CD4-positive, alpha-beta T cell treated with Interleukin-1 beta for 1 hour (primary cell): ENCODE results near the gene ACTR5.

Experiments
- DNase-seq, 2 donors: peaks; one replicate each; pipeline ENCODE4 v3.0.0-alpha.2; 2020 to 2022

ACTR5 gene

GRCh38 chr20:38729767-38730166, 18.5 kb upstream of the ACTR5 start:
- DNase-seq: no peak

- no peak for DNase-seq
These were observed 17.9 kb upstream of the ACTR5 start for GRCh38 chr20:38730167-38730988.

DNA sequence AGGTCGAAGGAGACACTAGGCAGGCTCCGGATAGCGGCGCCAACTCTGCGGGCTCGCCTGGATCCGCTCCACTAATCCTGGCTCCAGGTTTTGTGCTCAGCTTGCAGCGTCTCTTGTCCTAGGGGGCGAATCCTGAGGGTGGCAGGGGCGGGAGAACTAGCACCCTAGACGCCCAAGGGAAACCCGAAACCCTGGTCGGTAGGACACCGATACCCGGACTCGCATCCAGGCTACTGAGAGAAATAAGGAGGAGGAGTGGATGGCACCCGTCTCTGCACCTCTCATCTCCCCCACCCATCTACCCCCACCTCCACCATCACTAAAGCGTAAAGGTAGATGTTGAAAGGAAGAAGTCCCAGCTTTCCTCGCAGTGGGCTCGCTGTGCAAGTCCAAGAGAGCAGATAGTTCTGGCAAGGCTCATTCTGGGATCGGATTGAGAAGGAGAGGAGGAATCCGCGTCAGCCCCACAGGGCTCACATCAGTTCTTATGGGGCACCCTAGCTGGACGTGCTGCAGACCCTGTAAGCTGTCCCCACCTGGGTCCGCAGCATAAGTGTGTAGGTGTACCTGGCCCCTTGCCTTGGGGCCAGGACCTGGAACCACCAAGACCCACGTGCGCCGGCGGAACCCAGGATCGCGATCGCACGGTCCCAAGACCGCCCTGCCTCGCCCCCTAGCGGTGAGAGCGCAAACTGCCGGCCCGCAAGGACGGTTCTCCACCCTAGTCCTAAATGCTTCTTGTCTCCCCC, 17.1 kb upstream of the ACTR5 start:
- DNase-seq: peak; percentile 68 to 75

- DNase-seq: no peak
These were observed 16.5 kb upstream of the ACTR5 start for GRCh38 chr20:38731738-38732113.

DNA sequence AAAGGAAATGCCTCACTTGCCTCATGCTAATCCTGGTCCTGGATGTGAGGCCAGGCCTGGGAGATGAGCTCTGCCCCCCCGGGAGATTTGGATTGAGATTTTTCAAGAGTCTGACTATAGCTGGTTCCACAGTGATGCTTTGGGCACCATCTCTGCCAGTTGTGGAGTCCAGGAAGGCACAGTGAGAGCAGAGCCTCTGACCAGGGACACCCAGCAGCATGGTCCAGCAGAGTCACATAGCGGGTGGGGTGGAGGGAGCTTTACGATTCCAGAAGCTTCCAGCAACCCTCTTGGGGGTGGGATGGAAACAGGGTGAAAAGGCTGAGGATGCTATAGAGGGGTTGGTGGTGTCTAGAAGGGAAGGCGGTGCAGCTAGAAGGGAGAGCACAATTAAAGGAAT, 15.3 kb upstream of the ACTR5 start:
- DNase-seq: no peak

DNA sequence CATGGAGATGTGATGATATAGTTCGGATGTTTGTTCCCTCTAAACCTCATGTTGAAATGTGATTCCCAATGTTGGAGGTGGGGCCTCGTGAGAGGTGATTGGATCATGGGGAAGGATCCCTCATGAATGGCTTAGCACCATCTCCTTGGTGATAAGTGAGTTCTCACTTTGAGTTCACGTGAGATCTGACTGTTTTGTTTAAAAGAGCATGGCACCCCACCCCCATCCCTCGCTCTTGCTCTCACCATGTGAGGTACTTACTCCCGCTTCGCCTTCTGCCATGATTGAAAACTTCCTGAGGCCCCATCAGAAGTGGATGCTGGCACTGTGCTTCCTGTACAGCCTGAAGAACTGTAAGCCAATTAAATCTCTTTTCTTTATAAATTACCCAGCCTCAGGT, 13.1 kb upstream of the ACTR5 start:
- DNase-seq: no peak

GRCh38 chr20:38737887-38738286, 10.4 kb upstream of the ACTR5 start:
- DNase-seq: no peak

DNA sequence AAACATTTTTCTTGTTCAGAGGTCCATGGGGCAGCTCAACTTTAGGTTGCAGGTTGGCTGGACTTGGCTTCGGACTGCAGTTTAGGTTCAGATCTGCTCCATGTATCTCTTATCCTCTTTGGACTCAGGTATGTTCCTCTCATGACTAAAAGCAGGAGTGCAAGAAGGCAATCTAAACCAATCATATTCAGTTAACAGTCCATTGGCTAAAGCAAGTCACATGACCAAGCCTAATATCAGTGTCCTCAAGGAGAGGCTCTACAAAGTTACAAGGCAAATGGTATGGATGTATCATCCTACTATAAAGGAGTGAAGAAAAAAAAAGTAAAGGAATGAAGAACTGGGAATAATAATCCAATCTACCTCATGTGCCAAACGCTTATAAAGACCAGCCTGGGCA, 2.5 kb upstream of the ACTR5 start:
- DNase-seq: no peak

- DNase-seq: no peak
These were observed 664 bp upstream of the ACTR5 start for GRCh38 chr20:38747495-38748096.

- DNase-seq: peak; percentile 41 to 50
These were observed 545 bp downstream of the ACTR5 start for GRCh38 chr20:38748861-38749149.

- DNase-seq: peak in 1 of 2 donors; percentile 54
These were observed 3.2 kb downstream of the ACTR5 start for GRCh38 chr20:38751360-38751976.

GRCh38 chr20:38752029-38752428, 3.8 kb downstream of the ACTR5 start:
- DNase-seq: no peak

DNA sequence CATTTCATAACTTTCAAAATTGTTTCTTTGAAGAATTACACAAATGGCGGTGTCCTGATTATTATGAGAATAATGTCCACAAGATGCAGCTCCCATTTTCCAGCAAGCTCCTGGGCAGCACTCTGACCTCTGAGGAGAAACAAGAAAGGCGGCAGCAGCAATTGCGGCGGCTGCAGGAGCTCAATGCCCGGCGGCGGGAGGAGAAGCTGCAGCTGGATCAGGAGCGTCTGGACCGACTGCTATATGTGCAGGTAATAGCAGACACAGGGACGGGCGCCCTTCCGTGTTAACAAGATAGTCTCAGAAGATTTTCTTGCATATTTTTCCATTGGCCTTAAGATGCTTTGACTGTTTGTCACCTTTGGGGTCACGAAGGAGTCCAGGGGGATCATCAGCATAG, 6.7 kb downstream of the ACTR5 start:
- DNase-seq: no peak

DNA sequence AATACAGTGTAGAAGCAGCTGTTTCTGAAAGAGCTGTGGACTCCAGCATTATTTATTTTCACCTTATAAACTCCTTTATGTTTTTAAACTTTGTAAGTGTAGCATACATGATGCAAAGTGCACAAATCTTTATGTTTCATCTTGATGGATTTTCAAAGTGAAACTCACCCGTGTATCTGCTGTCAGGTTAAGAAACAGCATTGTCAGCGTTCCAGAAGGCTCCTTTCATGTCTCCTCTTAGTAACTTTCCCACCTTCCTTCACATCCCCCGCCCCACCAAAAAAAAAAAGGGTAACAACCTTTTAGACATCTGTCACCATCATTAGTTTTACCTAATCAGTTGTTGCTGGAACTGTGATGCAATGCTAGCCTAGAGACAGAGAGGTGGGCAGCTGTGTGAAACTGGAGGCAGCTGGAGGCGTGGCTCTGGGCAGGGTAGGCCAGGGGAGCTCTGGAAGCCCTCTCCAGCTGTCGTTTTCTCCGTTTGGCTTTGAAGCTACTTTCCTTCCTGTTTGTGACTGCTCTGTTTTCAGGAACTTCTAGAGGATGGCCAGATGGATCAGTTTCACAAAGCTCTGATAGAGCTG, 7.2 kb downstream of the ACTR5 start:
- no peak for DNase-seq

DNA sequence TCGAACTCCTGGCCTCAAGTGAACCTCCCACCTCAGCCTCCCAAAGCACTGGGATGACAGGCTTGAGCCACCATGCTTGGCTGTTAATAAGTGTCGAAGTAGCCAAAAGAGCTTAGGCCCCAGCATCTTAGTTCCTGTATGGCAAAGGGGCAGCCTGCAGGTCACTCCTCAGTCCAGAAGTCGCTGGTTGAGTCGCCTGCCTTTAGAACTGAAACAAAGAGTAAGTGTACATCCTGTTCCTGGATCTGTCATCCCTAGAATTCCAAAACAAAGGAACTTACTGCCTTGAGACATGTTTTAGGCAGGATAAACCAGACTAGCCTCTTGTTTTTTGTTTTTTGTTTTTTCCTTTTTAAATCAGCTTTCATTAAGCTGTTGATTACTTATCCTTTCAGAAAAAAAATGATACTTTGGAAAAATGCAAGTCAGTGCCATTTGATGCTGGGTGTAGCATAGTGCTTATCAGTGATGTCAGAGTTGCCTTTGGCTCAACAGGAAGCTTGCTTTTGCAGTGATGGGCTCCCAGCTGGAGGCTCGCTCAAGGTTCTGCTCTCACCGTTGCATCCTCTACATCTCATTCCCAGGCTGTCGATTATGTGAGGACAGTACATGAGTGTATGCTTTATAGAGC, 9.0 kb downstream of the ACTR5 start:
- no peak for DNase-seq

DNA sequence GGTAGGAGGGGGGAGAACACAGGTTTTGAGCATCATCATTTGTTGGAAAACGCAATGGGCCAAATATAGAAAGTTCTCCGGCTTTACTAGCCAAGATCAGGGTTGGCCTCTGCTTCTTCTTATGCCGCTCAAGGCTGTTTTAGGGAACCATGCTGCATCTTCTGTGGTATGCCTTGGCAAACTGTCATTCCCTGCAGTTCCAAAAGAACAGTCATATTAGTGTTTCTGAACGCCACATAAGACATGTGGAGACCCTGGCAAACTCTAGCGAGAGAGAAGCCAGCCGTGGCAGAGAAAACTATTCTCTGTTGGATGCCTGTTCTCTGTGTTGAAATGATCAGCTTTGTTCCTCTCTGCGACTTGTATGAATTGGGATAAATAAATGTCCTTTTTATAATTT, 10.8 kb downstream of the ACTR5 start:
- DNase-seq: no peak

GRCh38 chr20:38760978-38761377, 12.7 kb downstream of the ACTR5 start:
- DNase-seq: no peak

GRCh38 chr20:38762174-38762573, 13.9 kb downstream of the ACTR5 start:
- no peak for DNase-seq

DNA sequence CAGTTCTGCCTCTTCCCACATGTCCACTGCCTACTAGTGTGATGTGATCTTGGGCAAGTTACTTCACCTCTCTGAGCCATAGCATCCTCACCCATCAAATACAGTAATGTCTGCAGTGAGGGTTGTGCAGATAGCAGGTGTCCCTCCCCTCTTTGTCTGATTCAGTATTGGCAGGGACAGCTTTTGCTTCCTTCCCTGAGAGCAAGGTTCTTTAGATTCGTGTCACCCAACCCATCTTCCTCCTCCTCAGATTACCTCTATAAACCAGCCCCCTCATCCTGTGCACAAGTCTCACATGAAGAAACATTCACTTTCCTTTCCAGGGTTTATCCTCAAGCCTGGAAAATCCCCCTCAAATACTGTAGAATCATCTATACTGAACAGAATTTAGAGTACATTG, 15.4 kb downstream of the ACTR5 start:
- no peak for DNase-seq

- no peak for DNase-seq
These were observed 16.5 kb downstream of the ACTR5 start for GRCh38 chr20:38764567-38765318.

GRCh38 chr20:38766071-38766470, 17.8 kb downstream of the ACTR5 start:
- no peak for DNase-seq
